ENCODE results near the gene MLH1. TPM values are rescaled to one million over a fixed set of nuclear protein-coding genes. Genes with fewer than 3 reads are reported as not detected.
"Not testable (repeated sequence)": the region's sequence is repeated elsewhere in the genome, so short reads cannot be mapped to it uniquely, and the experiment has no call there.

The MLH1 gene
- total RNA-seq, 1 donor from 2014 or later, result 26.3 TPM

GRCh38 chr3:36945333-36945980, 47.9 kb upstream of the MLH1 start:
- ATAC-seq, result no peak
- H3K9me3 ChIP-seq, result peaks cover 11% of the 10 kb centered on the region
- H3K36me3 ChIP-seq, result no peaks in the 10 kb centered on the region
- H3K27ac ChIP-seq, result peak overlapping the region; percentile 86
- no peak for DNase-seq
- peaks cover 32% of the 10 kb centered on the region for H3K4me1 ChIP-seq
- intact Hi-C loops (cut with DNase I), result no loop called here
- no peaks in the 10 kb centered on the region for H3K27me3 ChIP-seq (ENCODE audit: low read depth)
- no peak for TF ChIP-seq CTCF (IDR thresholded peaks at IDR 0.05)
- H3K4me3 ChIP-seq, result peak overlapping the region; percentile 87

GRCh38 chr3:36947814-36948213, 45.5 kb upstream of the MLH1 start:
- H3K4me3 ChIP-seq; H3K27ac ChIP-seq; DNase-seq; H3K27me3 ChIP-seq (ENCODE audit: low read depth); H3K36me3 ChIP-seq; ATAC-seq; intact Hi-C loops (cut with DNase I): not testable (repeated sequence)
- peaks cover 11% of the 10 kb centered on the region for H3K9me3 ChIP-seq
- H3K4me1 ChIP-seq, result peaks cover 10% of the 10 kb centered on the region

GRCh38 chr3:36954452-36955134, 38.7 kb upstream of the MLH1 start:
- Histone ChIP-seq H3K4me3 (no peak overlapping the region), H3K27ac (no peak overlapping the region), H3K9me3 (no peaks in the 10 kb centered on the region), H3K4me1 (peaks cover 16% of the 10 kb centered on the region), H3K36me3 (no peaks in the 10 kb centered on the region), H3K27me3 (ENCODE audit: low read depth) (no peaks in the 10 kb centered on the region)
- ATAC-seq (no peak), DNase-seq (no peak)
- intact Hi-C loops (cut with DNase I), result no loop called here
- TF ChIP-seq CTCF (IDR thresholded peaks at IDR 0.05), result no peak

- Histone ChIP-seq H3K4me1 (peaks cover 16% of the 10 kb centered on the region), H3K4me3 (no peak overlapping the region), H3K27ac (no peak overlapping the region), H3K36me3 (no peaks in the 10 kb centered on the region), H3K9me3 (no peaks in the 10 kb centered on the region), H3K27me3 (ENCODE audit: low read depth) (no peaks in the 10 kb centered on the region)
- DNase-seq (no peak), ATAC-seq (no peak)
- TF ChIP-seq CTCF (IDR thresholded peaks at IDR 0.05), result no peak
- intact Hi-C loops (cut with DNase I), result no loop called here
Observed at GRCh38 chr3:36956155-36956554, 37.2 kb upstream of the MLH1 start.

GRCh38 chr3:36957063-36957462, 36.3 kb upstream of the MLH1 start:
- Histone ChIP-seq H3K4me1 (peaks cover 16% of the 10 kb centered on the region), H3K27me3 (ENCODE audit: low read depth) (no peaks in the 10 kb centered on the region), H3K27ac (no peak overlapping the region), H3K4me3 (no peak overlapping the region), H3K36me3 (no peaks in the 10 kb centered on the region), H3K9me3 (no peaks in the 10 kb centered on the region)
- DNase-seq, result no peak
- no peak for ATAC-seq
- intact Hi-C loops (cut with DNase I), result no loop called here
- TF ChIP-seq CTCF (IDR thresholded peaks at IDR 0.05), result no peak

Data from lower lobe of right lung (tissue), 2 donors.